Ovary (tissue), 9 donors: Measurements from ENCODE around the gene TNFRSF11A. TPM values are rescaled to one million over a fixed set of nuclear protein-coding genes. Genes with fewer than 3 reads are reported as not detected.

ENCODE experiments used
- DNase-seq, 5 donors: peaks; one replicate each; pipeline ENCODE4 v3.0.0-alpha.2; 2019 to 2020
- H3K27ac ChIP-seq, 2 donors: fragments of 200-600 bp; one replicate each; pipeline versions ENCODE4 v1.5.1 to v1.8.0; 2019 to 2022
- H3K27me3 ChIP-seq: fragments of 200-600 bp; one replicate; pipeline ENCODE4 v1.8.0; 2022
- H3K36me3 ChIP-seq: fragments of 200-600 bp; sonication (generic); one replicate; pipeline ENCODE4 v1.5.1; 2019
- H3K4me1 ChIP-seq: one replicate; pipeline ENCODE4 v1.8.1; 2013; ENCODE audit warnings: mild to moderate bottlenecking, moderate library complexity; ENCODE audit not compliant: insufficient read depth
- H3K4me3 ChIP-seq: fragments of 200-600 bp; sonication (generic); one replicate; pipeline ENCODE4 v1.5.1; 2017
- H3K9me3 ChIP-seq, 2 donors: fragments of 200-600 bp in 1 of 2; sonication (generic) in 1 of 2; one replicate each; pipeline versions ENCODE4 v1.5.1 to v1.8.1; 2013 to 2019; ENCODE audit warnings: mild to moderate bottlenecking in 1 of 2, moderate library complexity in 1 of 2
- CTCF ChIP-seq, 3 donors: fragments of 450-650 bp in 2 of 3; fragments of 200-600 bp in 1 of 3; IDR thresholded peaks; one replicate each; pipeline versions ENCODE4 v1.5.1 to v1.8.0; 2016 to 2022; ENCODE audit warnings: antibody characterized with exemption in 3 of 3, mild to moderate bottlenecking in 1 of 3
- EP300 ChIP-seq: sonication (generic); formaldehyde crosslinking; IDR thresholded peaks from one replicate; pipeline ENCODE4 v1.6.1; 2017; ENCODE audit warnings: antibody characterized with exemption
- POLR2A ChIP-seq: fragments of 450-650 bp; IDR thresholded peaks from one replicate; pipeline ENCODE4 v1.6.1; 2017; ENCODE audit warnings: antibody characterized with exemption, mild to moderate bottlenecking, moderate library complexity
- WGBS, 3 donors: extraction: QIAGEN DNeasy Blood & Tissue Kit in 1 of 3; methylation state at CpG; one replicate each; pipeline versions ENCODE4 v1.1.5 to v1.1.7; 2013 to 2017; 5-methylcytosine and 5-hydroxymethylcytosine counted together
- intact Hi-C, 4 donors: fragments of 100-400 bp; cut with DNase I; formaldehyde crosslinking; loops; one replicate each; pipeline versions ENCODE4 v1.11.0 to v1.15.1; 2022 to 2023
- polyA plus RNA-seq, 2 donors: library from polyadenylated mRNA; stranded (reverse); fragments of 200-250 nt in 1 of 2; fragments of 350-450 nt in 1 of 2; fragmentation: Illumina TruSeq in 1 of 2; extraction: RNeasy Lipid Tissue Mini Kit (QIAGEN cat#74804) in 1 of 2; gene quantifications; one replicate each; pipeline ENCODE4 v1.2.3, GENCODE V29; 2013 to 2014
- total RNA-seq, 7 donors: library from RNA; depleted of rRNA in 2 of 7; stranded (reverse); fragments of >200 nt in 2 of 7; fragmentation: NEBNext Ultra II Directional in 3 of 7; extraction: Animal tissue kit (Norgen Biotek cat#: 25700) in 3 of 7; gene quantifications; one replicate each; pipeline versions ENCODE4 v1.1.0 to v1.2.4, GENCODE V29; 2016 to 2023
- donor health status: DM: no; HTN: no; CAD: no; lungs with moderate emphysema.
- donor health status: DM: no; HTN: no; CAD: no.
- donor health status: Bipolar disorder and iron deficiency.
- donor health status: DM: yes; HTN: yes; CAD: no.
- donor health status: DM: no; HTN: no; CAD: no.
- donor health status: DM: yes; HTN: yes; CAD: no.

Gene TNFRSF11A
- total and polyA plus RNA-seq, 9 donors = 0.70 to 9.2 (median 1.8) TPM

- intact Hi-C loops = no loop called here
- DNase-seq = no peak
- Histone ChIP-seq H3K9me3 (no peaks in the 10 kb centered on the region), H3K36me3 (no peaks in the 10 kb centered on the region), H3K4me3 (no peak overlapping the region), H3K27ac (no peak overlapping the region), H3K4me1 (no peaks in the 10 kb centered on the region), H3K27me3 (no peaks in the 10 kb centered on the region)
- TF ChIP-seq POLR2A (no peak), CTCF (IDR thresholded peaks at IDR 0.05) (no peak), EP300 (no peak)
- 59 to 82% (median 59%) methylated on average over 3 of the region's 3 CpGs for WGBS, 3 donors
Measured at GRCh38 chr18:62399276-62399675, 74.2 kb downstream of the TNFRSF11A start.

- WGBS, 3 donors = 11 to 17% (median 15%) methylated on average over 4 of the region's 4 CpGs
- H3K27me3 ChIP-seq = no peaks in the 10 kb centered on the region
- intact Hi-C loops = no loop called here
Measured at GRCh38 chr18:62399781-62400308, 74.7 kb downstream of the TNFRSF11A start.

GRCh38 chr18:62400916-62401315 lies 75.8 kb downstream of the TNFRSF11A start:
- no peaks in the 10 kb centered on the region for H3K9me3 ChIP-seq
- H3K27ac ChIP-seq = no peak overlapping the region
- TF ChIP-seq EP300 (no peak), CTCF (IDR thresholded peaks at IDR 0.05) (no peak), POLR2A (no peak)
- H3K4me1 ChIP-seq = no peaks in the 10 kb centered on the region
- H3K4me3 ChIP-seq = no peak overlapping the region
- no peaks in the 10 kb centered on the region for H3K36me3 ChIP-seq
- no peaks in the 10 kb centered on the region for H3K27me3 ChIP-seq
- 76 to 81% (median 76%) methylated on average over 3 of the region's 3 CpGs for WGBS, 3 donors
- DNase-seq = no peak
- intact Hi-C loops = no loop called here

More at GRCh38 chr18:62399781-62400308, 74.7 kb downstream of the TNFRSF11A start:
- H3K27ac ChIP-seq = no peak overlapping the region
- H3K9me3 ChIP-seq = no peaks in the 10 kb centered on the region
- DNase-seq = no peak
- no peak for TF ChIP-seq EP300
- no peak for TF ChIP-seq POLR2A
- TF ChIP-seq CTCF (IDR thresholded peaks at IDR 0.05) = no peak
- H3K4me3 ChIP-seq = no peak overlapping the region
- H3K36me3 ChIP-seq = no peaks in the 10 kb centered on the region
- H3K4me1 ChIP-seq = no peaks in the 10 kb centered on the region

- H3K4me3 ChIP-seq = no peak overlapping the region
- intact Hi-C loops = no loop called here
Measured at GRCh38 chr18:62402342-62402948, 77.3 kb downstream of the TNFRSF11A start.

More at GRCh38 chr18:62402342-62402948, 77.3 kb downstream of the TNFRSF11A start:
- no peak overlapping the region for H3K27ac ChIP-seq
- 90 to 92% (median 91%) methylated on average over 6 of the region's 6 CpGs for WGBS, 3 donors
- no peaks in the 10 kb centered on the region for H3K4me1 ChIP-seq
- H3K36me3 ChIP-seq = no peaks in the 10 kb centered on the region
- DNase-seq = no peak
- H3K9me3 ChIP-seq = no peaks in the 10 kb centered on the region
- no peaks in the 10 kb centered on the region for H3K27me3 ChIP-seq
- TF ChIP-seq EP300 (no peak), CTCF (IDR thresholded peaks at IDR 0.05) (no peak), POLR2A (no peak)
